Hematopoietic multipotent progenitor cell treated with erythropoietin and hydrocortisone succinate and interleukin-3 and kit ligand, for 4 days (in vitro differentiated cells): ENCODE results near the gene UNK.
"Not testable (repeated sequence)": the region's sequence is repeated elsewhere in the genome, so short reads cannot be mapped to it uniquely, and the experiment has no call there.

ENCODE experiments used
- DNase-seq: peaks from one replicate; pipeline ENCODE4 v3.0.0-alpha.2; 2015

The UNK gene

GRCh38 chr17:75755205-75755901 is 29.3 kb upstream of the UNK start:
- DNase-seq = peak; percentile 41

GRCh38 chr17:75755990-75756389 is 28.6 kb upstream of the UNK start:
- no peak for DNase-seq

GRCh38 chr17:75756451-75757085 is 28.0 kb upstream of the UNK start:
- no peak for DNase-seq

DNA sequence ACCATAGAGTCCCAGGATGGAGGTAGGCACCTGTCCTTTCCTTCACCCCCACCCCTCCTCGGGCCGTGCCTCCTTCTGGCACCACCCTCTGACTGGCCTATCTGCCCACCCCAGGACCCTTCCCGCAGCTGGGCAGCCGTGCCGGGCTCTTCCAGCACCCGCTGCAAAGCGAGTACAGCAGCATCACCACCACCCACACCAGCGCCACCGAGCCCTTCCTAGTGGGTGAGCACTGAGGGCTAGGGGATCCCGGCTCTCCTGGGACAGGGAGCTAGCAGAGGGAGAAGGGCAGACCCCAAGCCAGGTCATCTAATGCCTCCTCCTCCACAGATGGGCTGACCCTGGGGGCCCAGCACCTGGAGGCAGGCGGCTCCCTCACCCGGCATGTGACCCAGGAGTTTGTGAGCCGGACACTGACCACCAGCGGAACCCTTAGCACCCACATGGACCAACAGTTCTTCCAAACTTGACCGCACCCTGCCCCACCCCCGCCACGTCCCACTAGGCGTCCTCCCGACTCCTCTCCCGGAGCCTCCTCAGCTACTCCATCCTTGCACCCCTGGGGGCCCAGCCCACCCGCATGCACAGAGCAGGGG is 27.4 kb upstream of the UNK start:
- no peak for DNase-seq

DNA sequence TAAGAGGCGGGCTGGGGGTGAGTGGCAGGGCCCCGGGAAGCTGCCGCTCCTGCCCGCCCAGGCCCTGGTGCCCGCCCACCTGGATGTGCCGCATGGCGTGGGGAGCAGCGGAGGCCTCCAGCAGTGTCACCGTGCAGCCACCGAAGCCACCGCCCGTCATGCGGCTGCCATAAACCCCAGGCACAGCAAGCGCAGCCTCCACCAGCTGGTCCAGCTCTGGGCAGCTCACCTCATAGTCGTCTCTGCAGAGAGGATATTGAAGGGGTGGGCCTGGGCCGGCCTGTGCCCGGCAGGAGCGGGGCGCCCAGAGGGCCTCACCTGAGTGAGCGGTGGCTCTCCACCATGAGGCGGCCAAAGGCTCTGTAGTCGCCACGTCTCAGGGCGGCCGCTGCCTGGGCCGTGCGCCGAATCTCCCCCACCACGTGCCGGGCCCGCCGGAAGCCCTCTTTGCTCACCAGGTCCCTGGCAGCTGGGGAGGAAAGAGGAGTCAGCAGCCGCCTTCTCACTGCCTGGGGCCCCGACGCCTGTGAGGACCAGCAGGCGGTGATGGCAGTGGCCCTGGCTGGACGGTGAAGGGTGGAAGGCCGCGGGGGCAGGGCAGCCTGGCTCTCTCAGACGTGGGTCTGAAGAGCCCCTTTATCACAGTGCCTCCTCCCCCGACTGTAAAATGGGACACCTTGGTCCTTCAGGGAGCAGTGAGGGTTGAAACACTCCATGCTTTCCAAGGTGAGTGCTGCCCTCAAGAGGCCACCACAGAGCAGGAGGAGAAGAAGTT is 26.3 kb upstream of the UNK start:
- peak; percentile 46 for DNase-seq

DNA sequence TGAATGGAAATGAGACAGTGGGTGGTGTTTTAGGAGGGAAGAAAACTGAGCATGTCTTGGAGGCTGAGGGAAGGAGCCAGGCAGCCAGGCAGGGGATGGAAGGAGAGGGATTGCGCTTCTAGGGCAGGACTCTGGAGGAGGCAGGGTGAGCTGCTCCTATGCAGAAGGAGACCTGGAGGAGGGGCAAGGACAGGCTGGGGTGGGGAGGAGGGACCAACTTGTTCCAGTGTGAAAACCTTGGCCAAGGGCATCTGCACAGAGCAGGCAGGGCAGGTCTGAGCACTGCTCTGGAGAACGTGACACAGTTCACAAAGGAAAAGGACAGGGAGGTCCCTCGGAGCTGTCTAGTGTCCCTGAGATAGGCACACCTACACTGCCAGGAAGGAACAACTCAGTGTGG is 25.1 kb upstream of the UNK start:
- DNase-seq = no peak

DNA sequence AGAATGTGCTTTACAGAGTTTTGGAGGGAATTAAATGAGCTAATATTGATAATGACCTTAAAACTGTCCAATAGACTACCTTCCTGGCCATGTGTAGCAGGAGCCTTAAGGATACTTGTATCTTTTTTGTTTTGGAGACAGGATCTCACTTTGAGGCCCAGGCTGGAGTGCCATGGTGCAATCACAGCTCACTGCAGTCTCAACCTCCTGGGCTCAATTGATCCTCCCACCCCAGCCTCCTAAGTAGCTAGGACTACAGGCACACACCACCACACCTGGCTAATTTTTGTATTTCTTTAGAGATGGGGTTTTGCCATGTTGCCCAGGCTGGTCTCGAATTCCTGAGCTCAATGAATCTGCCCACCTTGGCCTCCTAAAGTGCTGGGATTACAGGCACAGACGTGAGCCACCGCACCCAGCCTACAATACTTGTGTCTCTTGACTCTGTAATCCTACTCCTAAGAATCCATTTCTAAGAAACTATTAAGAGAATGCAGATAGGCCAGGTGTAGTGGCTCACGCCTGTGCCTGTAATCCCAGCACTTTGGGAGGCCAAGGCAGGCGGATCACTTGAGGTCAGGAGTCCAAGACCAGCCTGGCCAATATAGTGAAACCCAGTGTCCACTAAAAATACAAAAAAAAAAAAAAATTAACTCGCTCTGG is 24.5 kb upstream of the UNK start:
- DNase-seq = not testable (repeated sequence)

DNA sequence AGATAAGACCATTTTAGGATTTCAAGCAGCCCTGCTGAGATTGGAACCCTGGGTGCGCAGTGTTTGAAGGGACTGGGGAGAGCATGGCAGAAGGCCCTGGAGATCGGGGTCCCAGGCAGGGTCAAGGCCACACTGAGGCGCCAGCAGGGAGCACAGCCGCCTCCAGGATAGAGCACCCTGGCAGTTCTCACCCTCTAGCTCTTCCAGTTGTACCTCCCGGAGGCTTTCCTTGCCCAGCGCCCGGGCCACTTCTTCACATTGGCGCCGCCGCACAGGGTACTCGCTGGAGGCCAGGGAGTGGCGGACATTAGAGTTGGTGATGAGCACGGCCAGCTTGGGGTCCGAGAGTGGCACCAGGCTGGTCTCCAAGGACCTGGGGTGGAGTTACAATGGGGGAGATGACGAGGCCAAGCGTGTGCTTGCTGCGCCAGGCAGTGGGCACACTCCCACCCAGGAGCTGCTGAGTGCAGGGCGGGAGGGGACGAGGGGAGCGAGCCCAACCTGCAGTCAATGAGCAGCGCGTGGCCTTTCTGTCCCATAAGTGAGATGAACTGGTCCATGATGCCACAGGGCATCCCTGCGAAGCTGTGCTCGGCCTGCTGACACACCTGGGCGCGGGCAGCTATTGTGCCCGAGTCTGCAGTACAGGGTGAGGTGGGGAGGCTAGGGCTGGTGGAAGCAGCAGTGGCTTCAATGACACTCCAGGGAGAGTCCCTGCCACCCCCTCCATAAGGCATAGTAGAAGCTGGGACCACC is 21.9 kb upstream of the UNK start:
- no peak for DNase-seq

GRCh38 chr17:75763269-75763607 is 21.4 kb upstream of the UNK start:
- DNase-seq = no peak

GRCh38 chr17:75763613-75764416 is 20.8 kb upstream of the UNK start:
- DNase-seq = no peak

GRCh38 chr17:75764417-75764710 is 20.2 kb upstream of the UNK start:
- DNase-seq = no peak

GRCh38 chr17:75764711-75765421 is 19.7 kb upstream of the UNK start, which contains the start of gene GALK1:
TSS of gene GALK1 (minus strand) at chr17:75765192. CDS start at chr17:75765136, 56 bp downstream.
- peak; percentile 88 for DNase-seq

DNA sequence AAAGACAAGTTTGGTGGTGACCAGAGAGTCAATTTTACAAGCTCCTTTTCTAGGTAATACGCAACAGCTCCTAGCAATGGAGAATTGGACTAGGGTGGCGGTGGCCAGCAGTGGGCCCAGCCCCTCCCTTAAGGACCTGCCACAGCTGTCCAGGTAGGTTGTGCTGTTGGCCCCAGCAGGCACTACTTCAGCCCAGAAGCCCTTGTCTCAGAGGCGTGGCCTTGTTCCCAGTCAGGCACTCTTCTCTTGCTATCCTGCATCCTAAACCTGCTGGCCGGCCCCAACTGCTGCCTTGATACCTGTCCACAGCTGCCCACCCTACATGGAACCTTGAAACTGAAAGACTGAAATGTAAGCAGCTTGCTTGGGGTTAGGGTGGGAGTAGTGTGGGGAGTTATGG is 18.6 kb upstream of the UNK start:
- no peak for DNase-seq

DNA sequence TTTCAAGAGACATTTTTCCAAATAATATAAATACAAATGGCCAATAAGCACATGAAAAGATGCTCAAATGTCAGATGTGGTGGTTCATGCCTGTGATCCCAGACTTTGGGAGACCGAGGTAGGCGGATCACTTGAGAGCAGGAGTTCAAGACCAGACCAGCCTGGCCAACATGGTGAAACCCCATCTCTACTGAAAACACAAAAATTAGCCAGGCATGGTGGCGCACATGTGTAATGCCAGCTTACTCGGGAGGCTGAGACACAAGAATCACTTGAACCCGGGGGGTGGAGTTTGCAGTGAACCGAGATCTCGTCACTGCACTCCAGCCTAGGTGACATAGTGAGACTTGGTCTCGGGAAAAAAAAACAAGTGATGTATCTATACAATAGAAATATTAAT is 16.7 kb upstream of the UNK start:
- no peak for DNase-seq

- peak; percentile 62 for DNase-seq
Observed at GRCh38 chr17:75769536-75769935, 15.1 kb upstream of the UNK start.

DNA sequence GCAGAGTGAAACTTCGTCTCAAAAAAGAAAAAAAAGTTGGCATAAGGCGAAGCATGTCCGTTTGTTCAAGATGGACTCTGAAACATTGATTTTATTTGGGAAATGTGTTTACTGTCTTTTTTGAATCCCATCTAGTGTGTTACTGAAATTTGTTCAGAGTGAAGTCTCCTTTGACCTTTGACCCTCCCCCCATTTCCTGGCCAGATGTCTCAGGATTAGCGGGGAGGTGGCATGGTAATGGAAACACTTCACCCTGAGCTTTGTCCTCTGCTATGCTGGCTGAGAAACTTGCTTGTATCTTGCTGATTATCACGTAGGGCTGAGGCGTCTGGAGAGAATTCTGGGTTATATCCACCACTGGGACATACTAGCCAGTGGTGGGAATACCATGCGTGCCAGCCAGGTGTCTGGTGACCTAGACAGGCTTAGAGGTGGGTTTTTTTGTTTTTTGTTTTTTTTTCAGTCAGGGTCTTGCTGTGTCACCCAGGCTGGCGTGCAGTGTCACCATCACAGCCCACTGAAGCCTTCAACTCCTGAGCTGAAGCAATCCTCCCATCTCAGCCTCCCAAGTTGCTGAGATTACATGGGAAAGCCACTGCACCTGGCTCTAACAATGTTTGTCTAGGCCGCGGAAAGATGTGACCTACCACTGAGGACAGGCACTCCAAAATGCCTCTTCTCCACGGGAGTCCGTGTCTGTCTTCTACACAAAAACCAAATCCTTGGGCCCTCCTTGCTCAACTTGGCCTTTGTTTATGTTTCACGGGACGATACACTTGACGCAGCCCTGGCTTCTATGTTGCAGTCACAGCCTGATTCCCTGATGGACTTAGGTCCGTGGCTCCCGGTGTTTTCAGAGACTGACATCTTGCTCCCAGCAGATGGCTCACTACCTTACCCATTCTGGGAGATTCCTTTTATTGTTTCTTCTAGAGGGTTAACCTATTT is 13.0 kb upstream of the UNK start:
- no peak for DNase-seq

GRCh38 chr17:75773121-75773807 is 11.3 kb upstream of the UNK start:
- no peak for DNase-seq

DNA sequence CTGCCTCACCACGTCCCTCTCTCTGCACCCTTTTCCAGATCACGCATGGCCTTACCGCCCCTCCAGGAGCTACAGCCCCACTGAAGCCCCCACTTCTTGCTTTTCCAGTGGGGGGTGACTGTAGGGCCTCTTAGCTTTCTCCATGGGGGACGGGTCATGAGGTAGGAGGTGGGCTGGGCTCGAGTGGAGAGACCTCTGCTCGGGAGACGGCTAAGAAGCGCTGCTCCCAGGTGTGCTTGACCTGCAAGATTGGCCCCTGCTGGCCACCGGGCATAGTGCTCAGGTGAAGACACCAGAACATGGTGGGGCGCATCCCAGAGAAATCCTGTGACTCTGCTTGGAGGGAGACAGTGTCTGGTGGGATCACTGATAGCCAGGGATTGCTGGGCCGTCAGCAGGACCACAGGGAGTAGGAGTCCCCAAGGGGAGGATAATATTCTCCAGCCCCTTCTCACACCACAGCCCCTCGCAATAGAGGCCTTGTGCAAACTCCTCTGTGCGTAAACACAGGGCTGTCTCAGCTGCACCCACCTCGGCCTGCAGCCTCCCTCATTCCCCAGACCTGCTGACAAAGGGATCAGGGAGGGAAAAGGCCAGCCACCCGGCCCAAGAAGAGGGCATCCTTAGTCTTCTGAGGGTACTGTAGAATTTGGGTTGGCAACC is 10.7 kb upstream of the UNK start:
- DNase-seq = no peak
